HepG2 (cell line): Measurements from ENCODE around the gene NMUR2. TPM values are rescaled to one million over a fixed set of nuclear protein-coding genes. Genes with fewer than 3 reads are reported as not detected.

Experiments used
- ATAC-seq: fragments of 200-7000 bp; cut with Tn5 transposase; 3 replicates; pipeline ENCODE4 v1.9.1; 2020; ENCODE audit warnings: mild to moderate bottlenecking, moderate library complexity
- BruUV-seq: library from RNA; stranded (reverse); fragments of 400-500 nt; replicated peaks from 2 replicates; lab custom pipeline; 2021; lab: Mats Ljungman, UMichigan
- CTCF ChIA-PET: fragments of 300-600 bp; formaldehyde crosslinking; extraction: SDS; loops from one replicate; lab custom pipeline; 2021; ENCODE audit warnings: low total read pairs, inconsistent platforms, low intra/inter-chr PET ratio; lab: Yijun Ruan, JAX
- POLR2A ChIA-PET: fragments of 350-600 bp; sonication (Branson Sonifier 250); formaldehyde crosslinking; loops from one replicate; lab custom pipeline; 2020; ENCODE audit warnings: antibody characterized with exemption, inconsistent platforms; lab: Yijun Ruan, JAX
- DNase-seq: peaks from one replicate; pipeline ENCODE4 v3.0.0-alpha.2; 2015; ENCODE audit warnings: low spot score
- FAIRE-seq: peaks from 3 replicates; lab custom pipeline; 2011; peaks lifted over from hg19 to GRCh38; lab: Jason Lieb, UNC
- H2AFZ ChIP-seq: one replicate; pipeline ENCODE4 v1.6.1; 2011; ENCODE audit warnings: low read length, inconsistent platforms
- H3K27ac ChIP-seq: fragments of 300-600 bp; 3 replicates; pipeline ENCODE4 v1.8.0; 2011; ENCODE audit warnings: mixed run types, mild to moderate bottlenecking, mixed read lengths, low read length, inconsistent platforms; ENCODE audit not compliant: insufficient read depth; ENCODE audit errors: extremely low read length
- H3K27me3 ChIP-seq, 2 experiments: fragments of 200-600 bp in 1 of 2; 2 replicates in 1 of 2; 3 replicates in 1 of 2; pipeline versions ENCODE4 v1.6.0 to v1.8.0; 2011; ENCODE audit warnings: low read length in 2 of 2, mild to moderate bottlenecking in 2 of 2, moderate library complexity in 2 of 2, inconsistent platforms in 1 of 2; ENCODE audit not compliant: insufficient read depth in 2 of 2, control insufficient read depth in 1 of 2
- H3K36me3 ChIP-seq, 2 experiments: fragments of 200-600 bp in 1 of 2; replicated peaks in 1 of 2; 2 replicates in 1 of 2; 3 replicates in 1 of 2; pipeline versions ENCODE4 v1.5.1 to v1.8.0; 2011; ENCODE audit warnings: low read length in 2 of 2, inconsistent platforms in 1 of 2; ENCODE audit not compliant: insufficient read depth in 2 of 2, control insufficient read depth in 1 of 2
- H3K4me1 ChIP-seq: 2 replicates; pipeline ENCODE4 v1.5.1; 2012; ENCODE audit warnings: low read length, inconsistent platforms; ENCODE audit not compliant: insufficient read depth
- H3K4me2 ChIP-seq: 2 replicates; pipeline ENCODE4 v1.6.0; 2011; ENCODE audit warnings: low read depth, low read length, inconsistent platforms
- H3K4me3 ChIP-seq, 3 experiments: fragments of 200-600 bp in 1 of 3; sonication (generic), shearing (Covaris generic) in 1 of 3; replicated peaks in 1 of 3; 2 replicates each; pipeline ENCODE4 v1.5.1; 2011 to 2016; ENCODE audit warnings: low read length in 3 of 3, inconsistent platforms in 2 of 3, low read depth in 2 of 3, mild to moderate bottlenecking in 2 of 3, control low read depth in 1 of 3, mixed read lengths in 1 of 3; ENCODE audit not compliant: insufficient read depth in 1 of 3
- H3K79me2 ChIP-seq: one replicate; pipeline ENCODE4 v1.6.1; 2011; ENCODE audit warnings: low read length, inconsistent platforms; ENCODE audit not compliant: insufficient read depth
- H3K9ac ChIP-seq: 2 replicates; pipeline ENCODE4 v1.6.0; 2011; ENCODE audit warnings: mild to moderate bottlenecking, low read depth, low read length, inconsistent platforms; ENCODE audit not compliant: insufficient read depth
- H3K9me3 ChIP-seq: 2 replicates; pipeline ENCODE4 v1.5.1; 2012; ENCODE audit warnings: mild to moderate bottlenecking, low read length
- H4K20me1 ChIP-seq: 2 replicates; pipeline ENCODE4 v1.6.0; 2011; ENCODE audit warnings: inconsistent platforms, mild to moderate bottlenecking, low read length, moderate library complexity; ENCODE audit not compliant: insufficient read depth
- CAMTA2 ChIP-seq: sonication (generic); formaldehyde crosslinking; IDR thresholded peaks from 2 replicates; pipeline ENCODE4 v1.4.0; 2020; ENCODE audit warnings: mild to moderate bottlenecking, missing genetic modification reagents, borderline replicate concordance
- MXD4 ChIP-seq: IDR thresholded peaks from 2 replicates; pipeline ENCODE4 v1.6.1; 2016; ENCODE audit warnings: mild to moderate bottlenecking, missing biosample characterization, missing genetic modification reagents
- MYNN ChIP-seq: sonication (generic); formaldehyde crosslinking; IDR thresholded peaks from 2 replicates; pipeline ENCODE4 v1.4.0; 2020; ENCODE audit warnings: mild to moderate bottlenecking, low read depth, missing genetic modification reagents
- ZNF124 ChIP-seq: sonication (generic); formaldehyde crosslinking; IDR thresholded peaks from 2 replicates; pipeline ENCODE4 v1.4.0; 2020; ENCODE audit warnings: missing genetic modification reagents
- ZNF263 ChIP-seq: sonication (generic); formaldehyde crosslinking; IDR thresholded peaks from 2 replicates; pipeline ENCODE4 v1.4.0; 2020; ENCODE audit warnings: missing genetic modification reagents
- ZNF367 ChIP-seq: sonication (generic); formaldehyde crosslinking; IDR thresholded peaks from 2 replicates; pipeline ENCODE4 v1.4.0; 2020; ENCODE audit warnings: missing genetic modification reagents, borderline replicate concordance
- ZNF460 ChIP-seq: sonication (generic); formaldehyde crosslinking; IDR thresholded peaks from 2 replicates; pipeline ENCODE4 v1.5.1; 2020; ENCODE audit warnings: missing genetic modification reagents, mild to moderate bottlenecking, borderline replicate concordance
- ZNF556 ChIP-seq: sonication (generic); formaldehyde crosslinking; IDR thresholded peaks from 2 replicates; pipeline ENCODE4 v1.4.0; 2020; ENCODE audit warnings: mild to moderate bottlenecking, missing genetic modification reagents, borderline replicate concordance
- ZNF83 ChIP-seq: sonication (generic); formaldehyde crosslinking; IDR thresholded peaks from 2 replicates; pipeline ENCODE4 v1.4.0; 2020; ENCODE audit warnings: missing genetic modification reagents, mild to moderate bottlenecking, borderline replicate concordance
- ZNF841 ChIP-seq: sonication (generic); formaldehyde crosslinking; IDR thresholded peaks from 2 replicates; pipeline ENCODE4 v1.8.1; 2023; ENCODE audit warnings: missing genetic modification reagents, borderline replicate concordance
- WGBS: methylation state at CpG from one replicate; pipeline ENCODE4 v1.1.6; 2017; ENCODE audit warnings: low lambda C conversion rate; 5-methylcytosine and 5-hydroxymethylcytosine counted together
- in situ Hi-C: cut with HindIII; loops from 2 replicates; pipeline ENCODE4 v1.10.0; 2017; ENCODE audit warnings: low pct_unique_long_range_greater_than_20kb; ENCODE audit not compliant: extremely low pct_ligation_motif_present
- intact Hi-C: fragments of 100-400 bp; cut with micrococcal nuclease; formaldehyde crosslinking; loops from one replicate; pipeline ENCODE4 v1.10.0; 2022; ENCODE audit not compliant: unreplicated experiment
- polyA plus RNA-seq, 8 experiments: library from polyadenylated mRNA; depleted of rRNA in 3 of 8; stranded (reverse) in 7 of 8; unstranded in 1 of 8; fragments of >200 nt; fragmentation: Illumina TruSeq in 4 of 8; extraction: Trizol in 4 of 8; gene quantifications; 2 replicates each; pipeline versions ENCODE4 v1.2.1 to v1.2.3, GENCODE V29; 2011 to 2016; ENCODE audit warnings: low read depth in 4 of 8, missing spikeins in 1 of 8, mixed read lengths in 1 of 8; ENCODE audit not compliant: insufficient read depth in 1 of 8
- total RNA-seq, 5 experiments: library from RNA; depleted of rRNA; stranded (reverse); fragments of >200 nt; fragmentation: Illumina TruSeq; extraction: Trizol; gene quantifications; 2 replicates each; pipeline ENCODE4 v1.2.3, GENCODE V29; 2016; ENCODE audit warnings: low read depth in 1 of 5
- TF ChIP-seq, protein P1 (sequence below): sonication (generic); formaldehyde crosslinking; IDR thresholded peaks from 2 replicates; pipeline ENCODE4 v1.5.1; 2020; ENCODE audit warnings: mild to moderate bottlenecking, moderate library complexity, missing genetic modification reagents
- TF ChIP-seq, protein P2 (sequence below): sonication (generic); formaldehyde crosslinking; IDR thresholded peaks from 2 replicates; pipeline ENCODE4 v1.5.0; 2020; ENCODE audit warnings: missing genetic modification reagents
- TF ChIP-seq, protein P3 (sequence below): IDR thresholded peaks from 2 replicates; pipeline ENCODE4 v1.6.1; 2016; ENCODE audit warnings: low read depth, control low read depth
- TF ChIP-seq, protein P4 (sequence below): sonication (generic); formaldehyde crosslinking; IDR thresholded peaks from 2 replicates; pipeline ENCODE4 v1.4.0; 2020; ENCODE audit warnings: missing genetic modification reagents

The NMUR2 gene
- total and polyA plus RNA-seq, 2 of the 13 experiments (the other 11 are each of a cell fraction or from before 2014, with no cell fraction given), result not detected

DNA sequence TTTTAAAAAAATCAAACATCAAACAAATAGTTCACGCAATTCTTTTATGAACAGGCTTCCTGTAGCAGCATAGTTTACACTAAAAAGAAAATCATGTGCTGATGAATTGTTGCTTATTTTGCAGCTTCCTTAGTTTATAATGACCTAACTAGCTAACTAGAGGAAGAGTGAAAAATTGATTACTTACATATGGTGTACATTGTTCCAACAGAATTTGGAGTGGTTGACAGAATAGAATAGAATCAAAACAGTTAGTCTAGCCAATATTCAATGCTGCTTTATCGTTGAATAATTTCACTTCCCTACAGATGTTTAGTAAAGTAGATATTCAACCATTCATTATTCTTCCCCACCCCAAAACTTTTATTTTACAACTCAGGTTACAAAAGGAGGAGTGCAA lies 4.2 kb downstream of the NMUR2 start:
- DNase-seq, result no peak
- Histone ChIP-seq H3K9me3 (no peaks in the 10 kb centered on the region), H3K27me3 (no peaks in the 10 kb centered on the region), H3K36me3 (no peaks in the 10 kb centered on the region), H3K79me2 (no peaks in the 10 kb centered on the region), H3K4me1 (no peaks in the 10 kb centered on the region), H3K27ac (no peak overlapping the region), H3K4me3 (no peak overlapping the region), H4K20me1 (no peaks in the 10 kb centered on the region), H2AFZ (no peak overlapping the region), H3K9ac (no peak overlapping the region), H3K4me2 (no peak overlapping the region)
- FAIRE-seq, result no peak
- 4% methylated on average over 2 of the region's 2 CpGs for WGBS
- TF ChIP-seq ZNF263 (CRISPR knock-in tag) (no peak), ZNF556 (no peak), ZNF124 (CRISPR knock-in tag) (no peak)
- in situ Hi-C loops (no loop called here), intact Hi-C loops (no loop called here)
- no peak for ATAC-seq
- ChIA-PET CTCF (no interaction called here), POLR2A (no interaction called here)
- BruUV-seq, result no TSS peak

DNA sequence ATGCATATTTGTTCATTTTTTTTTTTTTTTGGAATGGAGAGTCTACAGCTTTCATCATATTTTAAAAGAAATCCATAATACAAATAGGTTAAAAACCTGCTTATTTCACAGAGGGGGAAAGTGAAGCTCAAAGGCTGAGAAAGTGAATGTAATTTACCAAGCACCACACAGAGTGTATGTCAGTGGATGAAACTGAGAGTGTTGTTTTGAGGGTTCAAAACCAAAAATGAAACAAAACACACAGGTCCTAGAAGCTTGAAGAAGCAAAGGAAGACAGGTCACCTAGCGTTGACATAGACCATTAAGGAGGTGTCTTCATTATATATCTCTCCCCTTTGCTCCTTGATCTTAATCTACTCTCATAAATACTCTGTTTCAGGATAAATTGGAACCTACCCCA lies 7.5 kb downstream of the NMUR2 start:
- H3K9me3 ChIP-seq, result no peaks in the 10 kb centered on the region
- DNase-seq (no peak), FAIRE-seq (no peak), ATAC-seq (no peak)
- H3K27ac ChIP-seq, result no peak overlapping the region
- no peaks in the 10 kb centered on the region; a peak in 1 of 5 replicates for H3K27me3 ChIP-seq
- CTCF ChIA-PET, result no interaction called here
- POLR2A ChIA-PET, result no interaction called here
- H3K4me3 ChIP-seq, result no peak overlapping the region
- no peak overlapping the region for H2AFZ ChIP-seq
- intact Hi-C loops, result no loop called here
- 0% methylated on average over 1 of the region's 1 CpG for WGBS
- in situ Hi-C loops, result no loop called here
- no peaks in the 10 kb centered on the region for H4K20me1 ChIP-seq
- H3K4me1 ChIP-seq, result no peaks in the 10 kb centered on the region
- H3K9ac ChIP-seq, result no peak overlapping the region
- BruUV-seq, result no TSS peak
- no peaks in the 10 kb centered on the region for H3K79me2 ChIP-seq
- H3K36me3 ChIP-seq, result no peaks in the 10 kb centered on the region
- H3K4me2 ChIP-seq, result no peak overlapping the region
- TF ChIP-seq ZNF460 (CRISPR knock-in tag) (no peak), ZNF83 (no peak), MXD4 (CRISPR knock-in tag) (no peak), MYNN (CRISPR knock-in tag) (no peak), CAMTA2 (no peak), ZNF841 (CRISPR knock-in tag) (no peak), ZNF367 (CRISPR knock-in tag) (no peak)
- TF ChIP-seq, protein P1, sequence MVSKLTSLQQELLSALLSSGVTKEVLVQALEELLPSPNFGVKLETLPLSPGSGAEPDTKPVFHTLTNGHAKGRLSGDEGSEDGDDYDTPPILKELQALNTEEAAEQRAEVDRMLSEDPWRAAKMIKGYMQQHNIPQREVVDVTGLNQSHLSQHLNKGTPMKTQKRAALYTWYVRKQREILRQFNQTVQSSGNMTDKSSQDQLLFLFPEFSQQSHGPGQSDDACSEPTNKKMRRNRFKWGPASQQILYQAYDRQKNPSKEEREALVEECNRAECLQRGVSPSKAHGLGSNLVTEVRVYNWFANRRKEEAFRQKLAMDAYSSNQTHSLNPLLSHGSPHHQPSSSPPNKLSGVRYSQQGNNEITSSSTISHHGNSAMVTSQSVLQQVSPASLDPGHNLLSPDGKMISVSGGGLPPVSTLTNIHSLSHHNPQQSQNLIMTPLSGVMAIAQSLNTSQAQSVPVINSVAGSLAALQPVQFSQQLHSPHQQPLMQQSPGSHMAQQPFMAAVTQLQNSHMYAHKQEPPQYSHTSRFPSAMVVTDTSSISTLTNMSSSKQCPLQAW (CRISPR knock-in tag), result no peak
- TF ChIP-seq, protein P2, sequence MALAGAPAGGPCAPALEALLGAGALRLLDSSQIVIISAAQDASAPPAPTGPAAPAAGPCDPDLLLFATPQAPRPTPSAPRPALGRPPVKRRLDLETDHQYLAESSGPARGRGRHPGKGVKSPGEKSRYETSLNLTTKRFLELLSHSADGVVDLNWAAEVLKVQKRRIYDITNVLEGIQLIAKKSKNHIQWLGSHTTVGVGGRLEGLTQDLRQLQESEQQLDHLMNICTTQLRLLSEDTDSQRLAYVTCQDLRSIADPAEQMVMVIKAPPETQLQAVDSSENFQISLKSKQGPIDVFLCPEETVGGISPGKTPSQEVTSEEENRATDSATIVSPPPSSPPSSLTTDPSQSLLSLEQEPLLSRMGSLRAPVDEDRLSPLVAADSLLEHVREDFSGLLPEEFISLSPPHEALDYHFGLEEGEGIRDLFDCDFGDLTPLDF (CRISPR knock-in tag), result no peak
- TF ChIP-seq, protein P3, sequence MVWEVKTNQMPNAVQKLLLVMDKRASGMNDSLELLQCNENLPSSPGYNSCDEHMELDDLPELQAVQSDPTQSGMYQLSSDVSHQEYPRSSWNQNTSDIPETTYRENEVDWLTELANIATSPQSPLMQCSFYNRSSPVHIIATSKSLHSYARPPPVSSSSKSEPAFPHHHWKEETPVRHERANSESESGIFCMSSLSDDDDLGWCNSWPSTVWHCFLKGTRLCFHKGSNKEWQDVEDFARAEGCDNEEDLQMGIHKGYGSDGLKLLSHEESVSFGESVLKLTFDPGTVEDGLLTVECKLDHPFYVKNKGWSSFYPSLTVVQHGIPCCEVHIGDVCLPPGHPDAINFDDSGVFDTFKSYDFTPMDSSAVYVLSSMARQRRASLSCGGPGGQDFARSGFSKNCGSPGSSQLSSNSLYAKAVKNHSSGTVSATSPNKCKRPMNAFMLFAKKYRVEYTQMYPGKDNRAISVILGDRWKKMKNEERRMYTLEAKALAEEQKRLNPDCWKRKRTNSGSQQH (CRISPR knock-in tag), result no peak
- TF ChIP-seq, protein P4, sequence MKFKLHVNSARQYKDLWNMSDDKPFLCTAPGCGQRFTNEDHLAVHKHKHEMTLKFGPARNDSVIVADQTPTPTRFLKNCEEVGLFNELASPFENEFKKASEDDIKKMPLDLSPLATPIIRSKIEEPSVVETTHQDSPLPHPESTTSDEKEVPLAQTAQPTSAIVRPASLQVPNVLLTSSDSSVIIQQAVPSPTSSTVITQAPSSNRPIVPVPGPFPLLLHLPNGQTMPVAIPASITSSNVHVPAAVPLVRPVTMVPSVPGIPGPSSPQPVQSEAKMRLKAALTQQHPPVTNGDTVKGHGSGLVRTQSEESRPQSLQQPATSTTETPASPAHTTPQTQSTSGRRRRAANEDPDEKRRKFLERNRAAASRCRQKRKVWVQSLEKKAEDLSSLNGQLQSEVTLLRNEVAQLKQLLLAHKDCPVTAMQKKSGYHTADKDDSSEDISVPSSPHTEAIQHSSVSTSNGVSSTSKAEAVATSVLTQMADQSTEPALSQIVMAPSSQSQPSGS (CRISPR knock-in tag), result no peak
